Measurements from ENCODE around the gene TMEM132C. TPM values are rescaled to one million over a fixed set of nuclear protein-coding genes. Genes with fewer than 3 reads are reported as not detected.

The TMEM132C gene
- total and polyA plus RNA-seq, 2 of the 4 experiments (the other 2 are of a cell fraction) = not detected

GRCh38 chr12:128385736-128386135 lies 118.8 kb downstream of the TMEM132C start:
- H2BK120ac ChIP-seq (ENCODE audit: low read depth, low read length) = no peak overlapping the region
- H4K91ac ChIP-seq (ENCODE audit: insufficient read depth, low read depth, low read length) = no peak overlapping the region
- intact Hi-C loops (cut with micrococcal nuclease) (no loop called here), dilution Hi-C loops (cut with HindIII; ENCODE audit: low sequenced_read_pairs, unreplicated experiment) (no loop called here), in situ Hi-C loops (cut with MboI; ENCODE audit: low sequenced_read_pairs) (no loop called here)
- no peaks in the 10 kb centered on the region for H3K4me1 ChIP-seq (ENCODE audit: control insufficient read depth, insufficient read depth, low read length)
- H3K4me3 ChIP-seq (ENCODE audit: insufficient read depth, low read depth, low read length) = no peak overlapping the region
- H3K4ac ChIP-seq (ENCODE audit: low read depth, low read length) = no peak overlapping the region
- H3K14ac ChIP-seq (replicated peaks; ENCODE audit: low read depth, low read length) = no peak overlapping the region
- H3K23ac ChIP-seq (ENCODE audit: low read depth, low read length) = no peak overlapping the region
- POLR2A ChIA-PET (ENCODE audit: unreplicated experiment) = no interaction called here
- H3K79me1 ChIP-seq (ENCODE audit: low read depth in 1 of 2, low read length in 2 of 2) = no peaks in the 10 kb centered on the region
- peaks cover 40% of the 10 kb centered on the region for H3K9me3 ChIP-seq (ENCODE audit: control insufficient read depth, insufficient read depth, low read length)
- BruUV-seq (replicated peaks) = no TSS peak
- H3K27me3 ChIP-seq (ENCODE audit: control insufficient read depth, insufficient read depth, low read length) = no peaks in the 10 kb centered on the region
- no peak overlapping the region for H3K27ac ChIP-seq (ENCODE audit: insufficient read depth, low read length)
- no peaks in the 10 kb centered on the region for H3K9me1 ChIP-seq (ENCODE audit: insufficient read depth, low read length)
- TF ChIP-seq CHD1 (IDR thresholded peaks at IDR 0.05; ENCODE audit: low read depth, low read length) = no peak
- TF ChIP-seq MXI1 (IDR thresholded peaks at IDR 0.05; ENCODE audit: borderline replicate concordance, low read depth, low read length) = no peak
- TF ChIP-seq ELK1 (IDR thresholded peaks at IDR 0.05; ENCODE audit: borderline replicate concordance, low read depth, low read length) = no peak
- TF ChIP-seq SMC3 (IDR thresholded peaks at IDR 0.05; ENCODE audit: low read depth, low read length) = no peak
- no peak for TF ChIP-seq NFE2L2 (IDR thresholded peaks at IDR 0.05; ENCODE audit: low read depth, low read length)
- TF ChIP-seq CTCF (conservative IDR thresholded peaks at IDR 0.05; ENCODE audit: low read depth, low read length) = no peak
- no peak for TF ChIP-seq CEBPB (IDR thresholded peaks at IDR 0.05; ENCODE audit: low read depth, low read length)
- no peak for TF ChIP-seq USF2 (IDR thresholded peaks at IDR 0.05; ENCODE audit: low read depth, low read length)
- no peak for TF ChIP-seq BHLHE40 (IDR thresholded peaks at IDR 0.05; ENCODE audit: low read depth, low read length)
- TF ChIP-seq RFX5 (IDR thresholded peaks at IDR 0.05; ENCODE audit: low read depth, low read length) = no peak
- TF ChIP-seq POLR2A (IDR thresholded peaks at IDR 0.05; ENCODE audit: low read depth, low read length) = no peak
- no peak for TF ChIP-seq MAZ (IDR thresholded peaks at IDR 0.05; ENCODE audit: borderline replicate concordance, low read depth, low read length)
- no peak for TF ChIP-seq RCOR1 (IDR thresholded peaks at IDR 0.05; ENCODE audit: insufficient replicate concordance, low read length)
- no peak for TF ChIP-seq MAFK (IDR thresholded peaks at IDR 0.05; ENCODE audit: low read depth, low read length)
- no peak for TF ChIP-seq FOS (IDR thresholded peaks at IDR 0.05; ENCODE audit: low read depth, low read length)
- TF ChIP-seq RAD21 (IDR thresholded peaks at IDR 0.05; ENCODE audit: low read length) = no peak
- H4K20me1 ChIP-seq (ENCODE audit: insufficient read depth, low read length) = no peaks in the 10 kb centered on the region
- H3K4me2 ChIP-seq (ENCODE audit: low read depth, low read length) = no peak overlapping the region
- no peak overlapping the region for H2AK9ac ChIP-seq (replicated peaks; ENCODE audit: low read depth, low read length, poor library complexity)
- no peak overlapping the region for H4K8ac ChIP-seq (ENCODE audit: low read depth in 2 of 2, low read length in 2 of 2)
- DNase-seq (no peak), ATAC-seq (ENCODE audit: low read depth) (no peak)
- 60% methylated on average over 2 of the region's 9 CpGs; no CpG with 5 or more reads in 1 of the 2 experiments for WGBS, 2 experiments (ENCODE audit: extremely low coverage in 2 of 2, insufficient read length in 1 of 2)
- H2BK5ac ChIP-seq (ENCODE audit: low read depth, low read length, poor library complexity, severe bottlenecking) = no peak overlapping the region
- no peaks in the 10 kb centered on the region for H3K36me3 ChIP-seq (ENCODE audit: control insufficient read depth, insufficient read depth, low read length)
- no peak overlapping the region for H3K56ac ChIP-seq (ENCODE audit: extremely low read depth, insufficient read depth, low read length)
- no peak overlapping the region for H2BK20ac ChIP-seq (ENCODE audit: low read depth, low read length)
- CTCF ChIA-PET = no interaction called here
- H2BK15ac ChIP-seq (ENCODE audit: low read depth, low read length) = no peak overlapping the region
- no peak overlapping the region for H4K5ac ChIP-seq (ENCODE audit: low read depth, low read length)
- H2AFZ ChIP-seq (replicated peaks; ENCODE audit: low read length, poor library complexity) = no peak overlapping the region
- no peak overlapping the region for H3K18ac ChIP-seq (ENCODE audit: low read depth, low read length)
- no peak overlapping the region for H3K9ac ChIP-seq (ENCODE audit: low read depth, low read length)
- no peak overlapping the region for H2AK5ac ChIP-seq (ENCODE audit: low read depth, low read length)

Measured in IMR-90 (cell line).